Neural progenitor cell (in vitro differentiated cells): Measurements from ENCODE around the gene FMO3. TPM values are rescaled to one million over a fixed set of nuclear protein-coding genes. Genes with fewer than 3 reads are reported as not detected.
A peak's percentile ranks its signal among the peaks of the same experiment; 100 is the strongest.

Experiments used
- DNase-seq: peaks from one replicate; pipeline ENCODE4 v3.0.0-alpha.2; 2016; ENCODE audit warnings: low spot score
- H2AFZ ChIP-seq: fragments of 200-600 bp; sonication (generic); replicated peaks from 2 replicates; pipeline ENCODE4 v1.6.1; 2016; ENCODE audit warnings: antibody characterized with exemption
- H3F3A ChIP-seq: fragments of 200-600 bp; sonication (generic); 2 replicates; pipeline ENCODE4 v1.6.1; 2016; ENCODE audit warnings: antibody characterized with exemption, low read depth
- H3K27ac ChIP-seq: fragments of 200-600 bp; sonication (generic); 2 replicates; pipeline ENCODE4 v1.5.1; 2016; ENCODE audit warnings: mild to moderate bottlenecking
- H3K27me3 ChIP-seq: fragments of 200-600 bp; sonication (generic); 2 replicates; pipeline ENCODE4 v1.6.1; 2016; ENCODE audit warnings: mild to moderate bottlenecking, moderate library complexity
- H3K36me3 ChIP-seq: fragments of 200-600 bp; sonication (generic); 2 replicates; pipeline ENCODE4 v1.5.1; 2016
- H3K4me1 ChIP-seq: fragments of 200-600 bp; sonication (generic); 2 replicates; pipeline ENCODE4 v1.6.1; 2016; ENCODE audit warnings: mixed run types
- H3K4me2 ChIP-seq: fragments of 200-600 bp; sonication (generic); 2 replicates; pipeline ENCODE4 v1.6.1; 2016
- H3K4me3 ChIP-seq: fragments of 200-600 bp; sonication (generic); 2 replicates; pipeline ENCODE4 v1.5.1; 2016
- H3K79me2 ChIP-seq: fragments of 200-600 bp; sonication (generic); 2 replicates; pipeline ENCODE4 v1.6.1; 2016; ENCODE audit warnings: low read depth
- H3K9ac ChIP-seq: fragments of 200-600 bp; sonication (generic); 2 replicates; pipeline ENCODE4 v1.6.1; 2016
- H3K9me3 ChIP-seq: fragments of 200-600 bp; sonication (generic); 2 replicates; pipeline ENCODE4 v1.5.1; 2016; ENCODE audit warnings: low read depth
- H4K20me1 ChIP-seq: fragments of 200-600 bp; sonication (generic); 2 replicates; pipeline ENCODE4 v1.6.1; 2016; ENCODE audit warnings: low read depth
- H3K27ac Mint-ChIP-seq: 3 replicates; pipeline ENCODE4 v1.8.0; 2021; ENCODE audit warnings: mixed read lengths
- H3K27me3 Mint-ChIP-seq: 2 replicates; pipeline ENCODE4 v1.8.0; 2022; ENCODE audit warnings: low read depth, mild to moderate bottlenecking, inconsistent platforms, moderate library complexity, mixed read lengths; ENCODE audit not compliant: insufficient read depth
- H3K36me3 Mint-ChIP-seq: 3 replicates; pipeline ENCODE4 v1.8.0; 2021; ENCODE audit warnings: mixed read lengths
- H3K4me1 Mint-ChIP-seq: 3 replicates; pipeline ENCODE4 v1.8.0; 2021; ENCODE audit warnings: mixed read lengths
- H3K4me3 Mint-ChIP-seq: 3 replicates; pipeline ENCODE4 v1.8.0; 2021; ENCODE audit warnings: mild to moderate bottlenecking, moderate library complexity, mixed read lengths
- H3K9me3 Mint-ChIP-seq: 3 replicates; pipeline ENCODE4 v1.8.0; 2020; ENCODE audit warnings: mixed read lengths
- CTCF ChIP-seq: fragments of 200-600 bp; sonication (generic); IDR thresholded peaks from 2 replicates; pipeline ENCODE4 v1.5.1; 2017; ENCODE audit warnings: antibody characterized with exemption, mild to moderate bottlenecking
- EZH2 ChIP-seq: fragments of 200-600 bp; sonication (generic); IDR thresholded peaks from 2 replicates; pipeline ENCODE4 v1.6.1; 2017; ENCODE audit warnings: antibody characterized with exemption, mild to moderate bottlenecking, moderate library complexity
- EZH2phosphoT487 ChIP-seq: fragments of 200-600 bp; sonication (generic); IDR thresholded peaks from 2 replicates; pipeline ENCODE4 v1.6.1; 2017; ENCODE audit warnings: antibody characterized with exemption
- microRNA counts: library from miRNA; unstranded; fragments of <30 nt; microRNA quantifications from one replicate; lab custom pipeline; 2016
- microRNA-seq: library from miRNA; unstranded; fragments of <30 nt; microRNA quantifications from one replicate; pipeline ENCODE4, GENCODE V29; 2016
- small RNA-seq: library from RNA; depleted of rRNA; stranded (forward); fragments of <200 nt; gene quantifications from one replicate; pipeline ENCODE3, GENCODE V24; 2015
- total RNA-seq: library from RNA; depleted of rRNA; stranded (reverse); fragments of >200 nt; gene quantifications from 2 replicates; pipeline ENCODE4 v1.2.3, GENCODE V29; 2015; ENCODE audit warnings: low replicate concordance

FMO3 gene
- total RNA-seq, 1 donor from 2014 or later: not detected

- no peak overlapping the region for H3K27ac Mint-ChIP-seq
- no peaks in the 10 kb centered on the region for H3K27me3 ChIP-seq
Measured at GRCh38 chr1:171161431-171161830, 70.7 kb downstream of the FMO3 start.

GRCh38 chr1:171166361-171166760 lies 75.7 kb downstream of the FMO3 start:
- Mint-ChIP-seq H3K36me3 (no peaks in the 10 kb centered on the region), H3K9me3 (no peaks in the 10 kb centered on the region), H3K4me3 (no peak overlapping the region), H3K27ac (no peak overlapping the region), H3K27me3 (peaks cover 4% of the 10 kb centered on the region), H3K4me1 (no peaks in the 10 kb centered on the region)
- no peak overlapping the region for H3K9ac ChIP-seq
- TF ChIP-seq EZH2: no peak
- TF ChIP-seq CTCF: no peak
- TF ChIP-seq EZH2phosphoT487: no peak
- H3K9me3 ChIP-seq: no peaks in the 10 kb centered on the region
- H3K36me3 ChIP-seq: no peaks in the 10 kb centered on the region
- H3K4me2 ChIP-seq: no peak overlapping the region
- no peak overlapping the region for H3K27ac ChIP-seq
- H3K27me3 ChIP-seq: no peaks in the 10 kb centered on the region
- H3K4me3 ChIP-seq: no peak overlapping the region
- no peaks in the 10 kb centered on the region for H3K79me2 ChIP-seq
- H3F3A ChIP-seq: no peaks in the 10 kb centered on the region
- no peak overlapping the region for H2AFZ ChIP-seq
- no peak for DNase-seq
- no peaks in the 10 kb centered on the region for H4K20me1 ChIP-seq
- H3K4me1 ChIP-seq: no peaks in the 10 kb centered on the region

More at GRCh38 chr1:171161431-171161830, 70.7 kb downstream of the FMO3 start:
- H3F3A ChIP-seq: no peaks in the 10 kb centered on the region
- Mint-ChIP-seq H3K4me1 (peaks cover 3% of the 10 kb centered on the region), H3K4me3 (no peak overlapping the region), H3K9me3 (no peaks in the 10 kb centered on the region), H3K27me3 (no peaks in the 10 kb centered on the region), H3K36me3 (no peaks in the 10 kb centered on the region)
- TF ChIP-seq EZH2phosphoT487: no peak
- no peak for TF ChIP-seq CTCF
- peaks cover 4% of the 10 kb centered on the region for H3K9me3 ChIP-seq
- H3K4me2 ChIP-seq: no peak overlapping the region
- no peaks in the 10 kb centered on the region for H4K20me1 ChIP-seq
- no peaks in the 10 kb centered on the region for H3K79me2 ChIP-seq
- DNase-seq: no peak
- H3K4me3 ChIP-seq: no peak overlapping the region
- no peak overlapping the region for H2AFZ ChIP-seq
- H3K9ac ChIP-seq: no peak overlapping the region
- H3K36me3 ChIP-seq: no peaks in the 10 kb centered on the region
- no peak overlapping the region for H3K27ac ChIP-seq
- H3K4me1 ChIP-seq: peaks cover 9% of the 10 kb centered on the region

MicroRNAs encoded within 50 kb of the gene (microRNA counts, 767-probe panel; counts per million panel counts)
- microRNA hsa-miR-1295a (lab: Ali Mortazavi, UCI): 460 counts per million, percentile 90 among the panel's probes with 10 or more counts

Small RNA genes lying within 50 kb of the gene (microRNA-seq; reads per million reads assigned to microRNA genes)
- gene MIR1295A (not detected), gene MIR1295B (not detected)

Small RNA genes lying within 50 kb of the gene (small RNA-seq; reads per million reads assigned to genes)
- gene MIR1295A: 0.11 reads per million

Other genes with a start within 250 kb of the FMO3 start
- gene MROH9, start 155.4 kb upstream of the FMO3 start, total RNA-seq: not detected in 2 replicates
- gene FMO2, start 94.4 kb downstream of the FMO3 start, total RNA-seq: 0.47 TPM in 1 of 2 replicates, not detected in the other
- gene FMO1, start 157.6 kb downstream of the FMO3 start, total RNA-seq: 0.12 TPM in 1 of 2 replicates, not detected in the other
- gene FMO4, start 223.3 kb downstream of the FMO3 start, total RNA-seq: 3.9 and 8.3 TPM in 2 replicates